T follicular helper cell (primary cell): ENCODE results near the gene SPRN.
"Not testable (repeated sequence)": the region's sequence is repeated elsewhere in the genome, so short reads cannot be mapped to it uniquely, and the experiment has no call there.

Source experiments
- DNase-seq: peaks from one replicate; pipeline ENCODE4 v3.0.0-alpha.2; 2020; ENCODE audit warnings: low read depth

SPRN gene

DNA sequence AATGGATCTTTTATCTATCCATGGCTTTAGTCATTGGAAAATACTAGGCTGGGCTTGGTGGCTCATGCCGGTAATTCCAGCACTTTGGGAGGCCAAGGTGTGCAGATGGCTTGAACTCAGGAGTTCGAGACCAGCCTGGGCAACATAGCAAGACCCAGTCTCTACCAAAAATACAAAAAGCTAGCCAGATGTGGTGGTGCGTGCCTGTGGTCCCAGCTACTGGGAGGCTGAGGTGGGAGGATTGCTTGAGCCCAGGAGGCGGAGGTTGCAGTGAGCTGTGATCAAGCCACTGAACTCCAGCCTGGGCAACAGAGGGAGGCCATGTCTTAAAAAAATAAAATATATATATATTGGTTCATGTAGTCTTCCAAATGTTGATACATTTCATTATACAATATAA lies 37.5 kb downstream of the SPRN start:
- not testable (repeated sequence) for DNase-seq

DNA sequence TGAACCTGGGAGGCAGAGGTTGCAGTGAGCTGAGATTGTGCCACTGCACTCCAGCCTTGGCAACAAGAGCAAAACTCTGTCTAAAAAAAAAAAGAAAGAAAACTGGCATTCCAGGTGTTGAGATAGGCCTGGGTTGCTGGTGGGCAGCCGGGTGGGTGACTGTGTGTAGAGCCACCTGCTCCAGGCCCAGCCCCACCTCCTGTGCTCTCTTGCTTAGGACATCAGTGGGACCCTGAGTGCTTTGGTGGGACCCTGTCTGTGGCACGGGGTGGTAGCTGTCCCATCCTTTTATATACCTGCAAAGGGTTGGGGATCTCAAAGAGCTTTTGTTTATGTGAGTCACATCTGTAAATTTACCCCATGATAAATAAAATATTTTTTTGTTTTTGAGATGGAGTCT lies 39.2 kb downstream of the SPRN start:
- DNase-seq, result no peak

DNA sequence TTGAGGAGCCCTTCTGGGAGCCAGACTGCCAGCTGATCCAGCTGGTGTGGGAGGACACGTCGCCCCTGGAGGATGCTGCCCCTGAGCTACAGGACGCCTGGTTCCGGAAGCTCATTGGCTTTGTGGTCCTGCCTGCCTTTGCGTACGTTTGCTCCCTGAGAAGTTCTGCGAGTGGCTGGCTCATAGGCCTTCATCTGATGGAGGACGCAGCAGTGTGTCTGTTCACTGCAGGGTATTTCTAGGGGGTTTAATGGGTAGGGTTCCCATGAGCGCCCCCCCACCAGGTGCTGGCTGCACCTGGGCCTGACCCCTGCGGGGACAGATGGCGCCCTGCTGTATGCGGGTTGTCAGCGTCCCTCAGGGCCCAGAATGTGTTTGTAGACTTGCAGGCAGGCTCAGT lies 40.4 kb downstream of the SPRN start:
- no peak for DNase-seq

DNA sequence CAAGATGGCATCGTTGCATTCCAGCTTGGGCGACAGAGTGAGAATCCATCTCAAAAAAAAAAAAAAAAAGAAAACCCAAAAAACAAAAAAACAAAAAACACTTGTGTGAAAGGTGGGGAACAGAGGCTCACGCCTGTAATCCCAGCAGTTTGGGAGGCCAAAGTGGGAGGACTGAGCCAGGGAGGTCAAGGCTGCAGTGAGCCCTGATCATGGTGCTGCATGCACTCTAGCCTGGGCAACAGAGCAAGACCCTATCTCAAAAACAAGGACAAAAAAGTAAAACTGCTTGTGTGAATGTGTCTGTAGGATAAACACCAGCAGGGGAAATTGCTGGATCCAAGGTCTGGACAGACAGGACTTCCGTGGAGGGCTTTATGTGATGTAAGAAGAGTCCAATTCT lies 40.9 kb downstream of the SPRN start:
- no peak for DNase-seq

DNA sequence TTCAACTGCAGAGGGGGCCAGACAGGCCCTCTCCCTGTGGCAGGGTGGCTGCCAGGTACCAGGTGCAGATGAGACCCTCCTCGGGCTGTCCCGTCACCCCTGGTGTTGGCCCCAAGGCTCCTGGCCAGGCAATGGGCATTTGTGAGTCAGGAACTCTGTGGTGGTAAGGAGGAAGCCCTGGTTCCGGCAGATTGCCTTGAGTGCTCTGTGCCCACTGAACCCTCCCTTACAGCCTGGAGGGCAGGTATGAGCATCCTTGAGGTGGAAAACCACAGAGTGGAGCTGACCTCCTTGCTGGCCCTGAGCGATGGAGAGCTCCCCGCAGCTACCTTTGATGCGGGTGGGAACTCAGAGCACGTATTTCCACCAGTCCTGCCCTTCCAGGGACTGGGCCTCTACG lies 43.4 kb downstream of the SPRN start:
- no peak for DNase-seq

DNA sequence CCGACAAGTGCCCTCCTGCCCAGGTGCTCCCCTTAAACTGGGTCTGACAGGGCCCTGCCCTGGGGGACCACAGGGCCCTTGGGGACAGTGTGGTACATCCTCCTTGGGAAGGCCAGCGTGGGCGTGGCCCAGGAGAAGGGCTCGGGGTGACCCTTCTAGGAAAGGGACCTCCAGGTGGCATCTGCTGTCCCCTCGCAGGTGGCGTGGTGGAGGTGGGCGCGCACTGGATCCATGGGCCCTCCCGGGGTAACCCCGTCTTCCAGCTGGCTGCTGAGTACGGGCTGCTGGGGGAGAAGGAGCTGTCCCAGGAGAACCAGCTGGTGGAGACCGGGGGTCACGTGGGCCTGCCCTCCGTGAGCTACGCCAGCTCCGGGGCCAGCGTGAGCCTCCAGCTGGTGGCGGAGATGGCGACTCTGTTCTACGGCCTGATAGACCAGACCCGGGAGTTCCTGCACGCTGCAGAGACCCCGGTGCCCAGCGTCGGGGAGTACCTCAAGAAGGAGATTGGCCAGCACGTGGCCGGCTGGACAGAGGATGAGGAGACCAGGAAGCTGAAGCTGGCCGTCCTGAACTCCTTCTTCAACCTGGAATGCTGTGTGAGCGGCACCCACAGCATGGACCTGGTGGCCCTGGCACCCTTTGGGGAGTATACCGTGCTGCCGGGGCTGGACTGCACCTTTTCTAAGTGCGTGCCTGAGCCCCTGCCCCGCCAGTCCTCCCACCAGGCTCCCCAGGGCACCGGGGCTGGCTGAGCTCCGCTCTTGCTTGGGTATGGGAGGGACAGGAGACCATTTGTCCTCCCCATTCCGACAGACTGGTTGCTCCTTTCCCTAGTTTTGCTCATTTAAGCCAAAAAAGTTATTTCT lies 44.4 kb downstream of the SPRN start:
- no peak for DNase-seq

DNA sequence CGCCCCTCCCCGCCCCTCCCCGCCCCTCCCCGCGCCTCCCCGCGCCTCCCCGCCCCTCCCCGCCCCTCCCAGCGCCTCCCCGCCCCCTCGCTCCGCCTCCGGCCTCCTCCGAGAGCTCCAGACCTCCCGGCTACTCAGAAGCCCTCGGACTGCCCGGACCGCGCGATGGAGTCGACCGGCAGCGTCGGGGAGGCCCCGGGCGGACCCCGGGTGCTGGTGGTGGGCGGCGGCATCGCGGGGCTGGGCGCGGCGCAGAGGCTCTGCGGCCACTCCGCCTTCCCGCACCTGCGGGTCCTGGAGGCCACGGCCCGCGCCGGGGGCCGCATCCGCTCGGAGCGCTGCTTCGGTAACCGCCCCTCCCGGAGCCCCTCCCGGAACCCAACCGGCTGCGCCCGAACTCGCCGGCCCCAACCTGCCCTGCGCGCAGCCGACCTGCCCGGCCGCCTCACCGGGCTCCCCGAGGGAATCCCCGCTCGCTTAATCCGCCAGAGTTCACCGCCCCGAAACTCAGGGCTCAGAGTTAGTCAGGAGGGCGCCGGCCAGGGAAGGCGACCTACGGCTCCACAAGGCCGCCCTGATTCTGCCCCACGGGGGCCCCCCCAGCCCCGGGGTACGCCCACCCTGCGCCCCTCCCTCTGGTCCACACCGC lies 45.1 kb downstream of the SPRN start, which contains the start of gene PAOX:
PAOX (plus strand) TSS at position 111 of the 649 bp plus-strand sequence; CDS start at position 166, 55 bp downstream.
- DNase-seq, result peak; percentile 20

DNA sequence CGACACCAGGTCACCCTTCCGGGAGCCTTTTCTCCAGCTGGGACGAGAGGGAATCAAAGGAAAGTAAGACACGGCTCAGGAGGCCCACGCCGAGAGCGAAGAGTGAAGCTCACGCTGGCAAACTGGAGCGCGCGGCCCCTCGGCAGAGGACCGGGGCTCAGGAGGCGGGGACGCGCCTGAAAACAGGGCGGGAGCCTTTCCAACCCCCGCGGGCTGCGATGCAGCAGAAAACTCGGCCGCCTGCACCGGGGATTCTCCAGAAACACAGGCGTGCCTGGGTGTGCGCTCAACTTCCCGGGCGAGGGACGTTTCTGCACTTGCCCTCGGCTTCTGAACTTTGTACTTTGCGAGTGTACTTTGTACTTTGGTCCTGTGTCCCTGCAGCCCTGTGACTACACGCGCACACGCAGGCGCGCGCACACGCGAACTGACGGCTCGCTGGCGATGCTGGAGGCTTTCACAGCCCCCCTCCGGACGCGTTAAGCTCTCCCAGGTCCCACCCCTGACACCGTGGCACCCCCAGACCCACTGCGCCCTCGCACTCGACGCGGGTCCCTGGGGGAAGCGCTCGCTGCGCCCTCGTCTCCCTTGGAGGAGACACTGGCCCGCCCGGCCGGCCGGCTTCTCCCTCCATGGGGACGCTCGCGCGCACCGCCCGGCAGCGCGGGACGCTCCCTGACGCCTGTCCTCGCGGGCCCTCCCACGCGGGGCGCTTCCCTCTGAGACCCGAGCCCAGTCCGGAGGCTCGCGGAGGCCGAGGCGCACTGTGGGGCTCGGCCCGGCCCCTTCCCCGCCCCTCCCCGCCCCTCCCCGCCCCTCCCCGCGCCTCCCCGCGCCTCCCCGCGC lies 46.0 kb downstream of the SPRN start:
- DNase-seq, result peak; percentile 41

DNA sequence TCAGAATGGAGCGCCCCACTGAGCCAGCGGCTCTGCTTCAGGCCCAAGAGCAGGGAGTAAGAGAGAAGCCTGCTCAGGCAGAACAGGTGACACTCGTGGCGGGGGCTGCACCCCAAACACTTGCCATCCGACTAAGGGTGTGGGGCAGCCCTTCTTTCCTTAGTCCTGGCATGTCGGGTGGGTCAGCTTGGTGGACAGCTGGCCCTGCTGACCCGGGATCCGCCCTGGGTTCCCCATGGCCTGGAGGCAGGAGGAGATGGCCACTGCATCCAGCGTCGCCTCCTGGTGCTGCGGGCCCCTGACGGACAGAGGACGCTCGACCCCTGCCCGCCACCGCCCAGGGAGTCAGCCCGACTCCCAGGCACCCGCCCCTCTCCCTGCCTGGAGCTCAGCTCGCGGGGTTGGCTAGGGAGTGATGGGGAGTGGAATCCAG lies 46.6 kb downstream of the SPRN start:
- DNase-seq, result no peak

DNA sequence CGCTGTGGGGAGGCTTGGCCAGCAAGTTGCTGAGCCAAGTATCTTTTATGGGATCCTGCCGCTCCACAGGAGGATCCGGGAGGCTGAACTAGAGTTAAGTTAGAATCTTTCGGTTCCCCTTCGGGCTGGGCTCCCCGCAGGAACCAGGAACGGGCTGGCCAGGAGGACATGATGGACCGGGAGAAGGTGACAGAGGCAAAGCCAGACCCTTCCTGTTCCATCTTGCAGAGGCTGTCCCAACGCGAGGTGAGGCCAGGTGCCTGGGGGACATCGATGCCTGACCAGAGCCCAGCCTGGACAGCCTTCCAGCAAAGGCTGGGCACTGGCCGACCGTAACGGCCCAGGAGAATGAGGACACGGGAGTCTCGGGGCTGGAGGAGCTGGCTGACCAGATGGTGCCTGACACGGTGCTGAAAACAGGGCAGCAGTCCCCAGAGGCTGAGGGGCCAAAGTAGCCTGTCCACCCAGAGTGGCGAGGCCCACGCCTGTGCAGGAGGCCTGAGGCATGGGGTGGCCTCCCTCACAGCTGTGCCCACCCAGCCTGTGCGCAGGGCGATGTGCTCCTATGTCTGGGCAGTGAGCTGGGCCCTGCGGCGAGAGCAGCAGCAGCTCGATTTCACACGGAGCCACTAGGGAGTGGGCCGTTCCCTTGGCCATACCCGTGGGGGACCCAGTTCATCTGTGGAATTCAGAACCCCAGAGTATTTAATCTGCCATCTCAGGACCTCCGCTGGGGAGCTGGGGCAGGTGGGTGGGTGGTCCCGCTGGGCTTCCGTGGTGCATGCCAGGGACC lies 47.2 kb downstream of the SPRN start:
- no peak for DNase-seq

DNA sequence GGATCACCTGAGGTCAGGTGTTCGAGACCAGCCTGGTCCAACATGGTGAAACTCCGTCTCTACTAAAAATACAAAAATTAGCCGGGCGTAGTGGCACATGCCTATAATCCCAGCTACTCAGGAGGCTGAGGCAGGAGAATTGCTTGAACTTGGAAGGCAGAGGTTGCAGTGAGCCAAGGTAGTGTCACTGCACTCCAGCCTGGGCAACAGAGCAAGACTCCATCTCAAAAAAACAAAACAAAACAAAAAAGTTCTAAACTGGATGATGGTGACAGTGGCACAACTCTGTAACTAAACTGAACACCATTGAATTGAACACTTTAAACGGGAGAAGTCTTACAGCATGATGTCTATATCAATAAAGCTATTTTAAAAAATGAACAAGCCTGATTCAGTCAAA lies 48.2 kb downstream of the SPRN start:
- not testable (repeated sequence) for DNase-seq

DNA sequence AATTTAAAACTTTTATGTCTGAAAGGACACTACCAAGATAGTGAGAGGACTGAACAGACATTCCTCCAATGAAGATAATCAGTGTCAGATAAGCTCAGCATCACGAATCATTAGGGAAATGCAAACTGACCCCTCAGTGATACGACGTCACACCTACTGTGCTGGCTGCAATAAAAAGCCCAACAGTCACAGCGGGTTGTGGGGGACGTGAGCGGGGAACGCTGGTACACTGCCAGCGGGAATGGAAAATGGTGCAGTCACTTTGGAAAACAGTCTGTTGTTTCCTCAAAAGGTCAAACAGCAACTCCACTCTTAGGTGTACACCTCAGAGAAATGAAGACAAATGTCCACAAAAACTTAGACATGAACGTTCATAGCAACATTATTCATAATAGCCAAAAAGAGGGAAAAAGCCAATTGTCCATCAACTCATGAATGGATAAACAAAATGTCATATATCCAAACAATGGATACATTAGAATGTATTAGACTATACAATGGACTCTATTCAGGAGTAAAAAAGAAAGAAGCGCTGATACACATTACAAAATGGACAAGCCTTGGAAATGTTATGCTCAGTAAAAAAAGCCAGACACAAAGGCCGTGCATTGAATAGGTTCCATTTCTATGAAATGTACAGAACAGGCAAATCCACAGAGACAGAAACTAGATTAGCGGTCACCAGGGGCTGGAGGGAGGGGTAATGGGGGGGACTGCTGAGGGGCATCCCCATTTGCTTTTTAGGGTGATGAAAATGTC lies 48.9 kb downstream of the SPRN start:
- no peak for DNase-seq

DNA sequence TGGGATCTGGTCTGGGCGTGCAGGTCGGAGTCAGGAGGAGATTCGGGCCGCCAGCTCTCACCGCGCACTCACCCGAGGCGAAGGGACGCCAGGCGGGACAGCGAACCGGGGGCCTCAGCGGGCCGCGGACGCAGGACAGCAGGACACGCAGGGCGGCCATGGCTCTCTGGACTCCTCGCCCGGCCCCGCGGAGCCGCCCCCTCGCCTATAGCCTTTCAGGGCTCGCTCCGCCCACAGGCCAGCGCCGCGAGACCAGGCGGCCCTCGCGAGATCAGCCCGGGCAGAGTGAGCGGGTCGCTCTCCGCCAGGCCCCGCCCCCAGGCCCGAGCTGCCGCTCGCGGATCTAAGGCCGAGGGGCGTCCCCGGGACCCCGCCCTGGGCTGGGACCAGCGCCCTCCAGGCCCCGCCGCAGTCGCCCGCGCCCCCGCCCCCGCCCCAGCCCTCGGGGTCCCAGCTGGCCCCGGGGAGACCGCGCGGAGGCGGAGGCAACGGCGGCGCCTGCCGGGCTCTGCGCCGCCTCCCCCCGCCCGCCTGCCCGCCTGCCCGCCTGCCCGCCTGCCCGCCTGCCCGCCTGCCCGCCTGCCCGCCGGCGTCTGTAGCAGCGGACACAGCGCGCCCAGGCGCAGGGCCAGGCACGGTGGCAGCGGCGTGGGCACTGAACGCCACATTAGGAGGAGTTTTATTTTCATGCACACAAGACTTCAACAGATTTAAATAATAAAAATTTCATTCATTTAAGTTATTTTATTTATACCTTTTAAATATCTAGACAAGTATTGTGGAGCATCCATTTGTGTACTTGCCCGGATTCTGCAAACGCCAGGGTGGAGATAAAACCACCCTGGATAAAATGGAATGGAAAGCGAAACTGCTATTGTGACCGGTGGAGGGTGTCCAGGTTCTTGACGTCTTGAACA lies 51.0 kb downstream of the SPRN start, which contains the start of gene ECHS1:
ECHS1 (minus strand) TSS at position 181 of the 917 bp plus-strand sequence; CDS start at position 160, 21 bp downstream.
- peak; percentile 90 for DNase-seq

DNA sequence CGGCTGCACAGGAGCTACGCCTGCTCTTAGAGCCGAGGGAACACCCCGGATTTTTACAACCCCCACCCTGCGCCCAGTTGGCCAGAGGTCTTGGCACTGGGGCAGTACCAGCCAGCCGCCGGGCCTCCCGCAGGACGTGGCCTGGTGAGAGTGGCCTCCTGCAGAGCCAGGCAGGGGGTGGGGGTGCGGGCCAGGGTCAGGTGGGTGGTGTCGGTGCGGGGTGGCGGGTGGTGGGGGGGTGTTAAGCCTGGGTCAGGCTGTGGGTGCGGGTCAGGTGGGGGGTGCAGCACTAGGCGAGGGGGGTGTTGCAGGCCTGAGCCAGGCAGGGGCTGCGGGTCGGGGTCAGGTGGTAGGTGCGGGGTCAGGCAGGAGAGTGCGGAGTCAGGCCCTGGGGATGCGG lies 51.9 kb downstream of the SPRN start:
- no peak for DNase-seq
